ENCODE measurements around the gene SPATA16. TPM values are rescaled to one million over a fixed set of nuclear protein-coding genes. Genes with fewer than 3 reads are reported as not detected.
"Not testable (repeated sequence)": the region's sequence is repeated elsewhere in the genome, so short reads cannot be mapped to it uniquely, and the experiment has no call there.

The SPATA16 gene
- 10 to 100 TPM; 23.4 to 36.6 TPM for total RNA-seq
- 82.9 TPM for polyA plus RNA-seq (ENCODE audit: insufficient read depth, low read depth, low replicate concordance)
- long read RNA-seq, donor 1, result 0 reads
- long read RNA-seq, donor 2, result 0 reads

GRCh38 chr3:173140986-173141385 lies at the start of gene SPATA16:
Gene SPATA16 (minus strand): TSS chr3:173141235. CDS start chr3:173117731, 23,504 bp downstream.
- H3K9me3 ChIP-seq, result no peaks in the 10 kb centered on the region
- TF ChIP-seq POLR2A (IDR thresholded peaks at IDR 0.05) (no peak), CTCF (IDR thresholded peaks at IDR 0.05) (no peak)
- no peaks in the 10 kb centered on the region for H3K27me3 ChIP-seq
- H3K4me1 ChIP-seq, result no peaks in the 10 kb centered on the region
- H3K4me3 ChIP-seq, result no peak within 1 kb of the TSS
- no peaks in the 10 kb centered on the region for H3K36me3 ChIP-seq (ENCODE audit: low read depth, missing control alignments)
- no peak within 1 kb of the TSS for H3K27ac ChIP-seq
- WGBS, 2 donors, result 51 to 61% methylated on average over 18 of the region's 18 CpGs
- intact Hi-C loops (cut with DNase I; ENCODE audit: low total_unique reads), result no loop called here
- DNase-seq, result peak; percentile 14

GRCh38 chr3:173183022-173183421 lies 42.0 kb upstream of the SPATA16 start:
- H3K4me1 ChIP-seq; intact Hi-C loops (cut with DNase I; ENCODE audit: low total_unique reads); H3K9me3 ChIP-seq; H3K27ac ChIP-seq; H3K4me3 ChIP-seq; DNase-seq; H3K27me3 ChIP-seq; H3K36me3 ChIP-seq (ENCODE audit: low read depth, missing control alignments): not testable (repeated sequence)
- 95% methylated on average over 3 to 4 of the region's 4 CpGs for WGBS, 2 donors

- intact Hi-C loops (cut with DNase I; ENCODE audit: low total_unique reads), result no loop called here
- DNase-seq, result no peak
- Histone ChIP-seq H3K36me3 (ENCODE audit: low read depth, missing control alignments) (no peaks in the 10 kb centered on the region), H3K27ac (no peak overlapping the region), H3K4me1 (no peaks in the 10 kb centered on the region), H3K27me3 (no peaks in the 10 kb centered on the region), H3K9me3 (no peaks in the 10 kb centered on the region), H3K4me3 (no peak overlapping the region)
- WGBS, 2 donors, result 60 to 62% methylated on average over 2 of the region's 2 CpGs
- TF ChIP-seq CTCF (IDR thresholded peaks at IDR 0.05), result no peak
- TF ChIP-seq POLR2A (IDR thresholded peaks at IDR 0.05), result no peak
These were observed 32.6 kb upstream of the SPATA16 start for GRCh38 chr3:173173652-173174051.

GRCh38 chr3:173159139-173159538 lies 18.1 kb upstream of the SPATA16 start:
- 89 to 96% methylated on average over 8 of the region's 8 CpGs for WGBS, 2 donors
- H3K9me3 ChIP-seq; H3K4me1 ChIP-seq; intact Hi-C loops (cut with DNase I; ENCODE audit: low total_unique reads); H3K36me3 ChIP-seq (ENCODE audit: low read depth, missing control alignments); H3K4me3 ChIP-seq; H3K27ac ChIP-seq; DNase-seq; H3K27me3 ChIP-seq: not testable (repeated sequence)

- H3K27ac ChIP-seq; H3K4me1 ChIP-seq; DNase-seq; H3K4me3 ChIP-seq; H3K9me3 ChIP-seq; H3K27me3 ChIP-seq; H3K36me3 ChIP-seq (ENCODE audit: low read depth, missing control alignments); intact Hi-C loops (cut with DNase I; ENCODE audit: low total_unique reads): not testable (repeated sequence)
- WGBS, 2 donors, result 84 to 94% methylated on average over 9 of the region's 9 CpGs
These were observed 15.5 kb upstream of the SPATA16 start for GRCh38 chr3:173156533-173156932.

- TF ChIP-seq CTCF (IDR thresholded peaks at IDR 0.05) (no peak), POLR2A (IDR thresholded peaks at IDR 0.05) (no peak)
- Histone ChIP-seq H3K27me3 (no peaks in the 10 kb centered on the region), H3K4me1 (no peaks in the 10 kb centered on the region), H3K36me3 (ENCODE audit: low read depth, missing control alignments) (no peaks in the 10 kb centered on the region), H3K27ac (no peak overlapping the region), H3K9me3 (no peaks in the 10 kb centered on the region), H3K4me3 (no peak overlapping the region)
- whole genome bisulfite sequencing, 2 donors, result 81 to 91% methylated on average over 2 of the region's 2 CpGs
- intact Hi-C loops (cut with DNase I; ENCODE audit: low total_unique reads), result no loop called here
- no peak for DNase-seq
These were observed 12.6 kb upstream of the SPATA16 start for GRCh38 chr3:173153631-173154030.

Data from testis (tissue), 5 donors.